Astrocyte (in vitro differentiated cells and primary cell): ENCODE data around the gene GNS. TPM values are rescaled to one million over a fixed set of nuclear protein-coding genes. Genes with fewer than 3 reads are reported as not detected.

Source experiments
- DNase-seq: peaks from one replicate; pipeline ENCODE4 v3.0.0-alpha.2; 2010; ENCODE audit warnings: low read depth
- FAIRE-seq: peaks from 2 replicates; lab custom pipeline; 2011; peaks lifted over from hg19 to GRCh38; lab: Jason Lieb, UNC
- H2AFZ ChIP-seq: 2 replicates; pipeline ENCODE4 v1.6.0; 2012; ENCODE audit warnings: low read depth, low read length, inconsistent platforms
- H3K27ac ChIP-seq: 2 replicates; pipeline ENCODE4 v1.5.1; 2011; ENCODE audit warnings: low read depth, low read length, inconsistent platforms
- H3K27me3 ChIP-seq: 2 replicates; pipeline ENCODE4 v1.6.0; 2011; ENCODE audit warnings: low read length, inconsistent platforms; ENCODE audit not compliant: insufficient read depth
- H3K36me3 ChIP-seq: 2 replicates; pipeline ENCODE4 v1.5.1; 2011; ENCODE audit warnings: low read length, inconsistent platforms; ENCODE audit not compliant: insufficient read depth
- H3K4me1 ChIP-seq: 2 replicates; pipeline ENCODE4 v1.5.1; 2011; ENCODE audit warnings: low read length, inconsistent platforms; ENCODE audit not compliant: insufficient read depth
- H3K4me2 ChIP-seq: 2 replicates; pipeline ENCODE4 v1.6.0; 2012; ENCODE audit warnings: low read length, inconsistent platforms
- H3K4me3 ChIP-seq: 2 replicates; pipeline ENCODE4 v1.5.1; 2011; ENCODE audit warnings: low read depth, mild to moderate bottlenecking, low read length, inconsistent platforms; ENCODE audit not compliant: insufficient read depth
- H3K79me2 ChIP-seq: 2 replicates; pipeline ENCODE4 v1.6.0; 2012; ENCODE audit warnings: mild to moderate bottlenecking, low read length, inconsistent platforms; ENCODE audit not compliant: insufficient read depth
- H3K9ac ChIP-seq: 2 replicates; pipeline ENCODE4 v1.6.0; 2012; ENCODE audit warnings: mild to moderate bottlenecking, low read length, inconsistent platforms
- H3K9me3 ChIP-seq: 2 replicates; pipeline ENCODE4 v1.5.1; 2012; ENCODE audit warnings: low read depth, mild to moderate bottlenecking, low read length, inconsistent platforms; ENCODE audit not compliant: insufficient read depth
- H4K20me1 ChIP-seq: 2 replicates; pipeline ENCODE4 v1.6.0; 2012; ENCODE audit warnings: low read length, inconsistent platforms; ENCODE audit not compliant: insufficient read depth
- H3K27ac Mint-ChIP-seq: one replicate; pipeline ENCODE4 v1.8.0; 2021; ENCODE audit warnings: mild to moderate bottlenecking, mixed read lengths; ENCODE audit not compliant: unreplicated experiment
- H3K27me3 Mint-ChIP-seq: one replicate; pipeline ENCODE4 v1.8.0; 2021; ENCODE audit warnings: low read depth, mixed read lengths; ENCODE audit not compliant: unreplicated experiment
- H3K36me3 Mint-ChIP-seq: one replicate; pipeline ENCODE4 v1.8.0; 2021; ENCODE audit warnings: low read depth, mixed read lengths; ENCODE audit not compliant: unreplicated experiment
- H3K4me1 Mint-ChIP-seq: one replicate; pipeline ENCODE4 v1.8.0; 2021; ENCODE audit warnings: low read depth, mixed read lengths; ENCODE audit not compliant: unreplicated experiment
- H3K4me3 Mint-ChIP-seq: one replicate; pipeline ENCODE4 v1.8.0; 2021; ENCODE audit warnings: mild to moderate bottlenecking, moderate library complexity, mixed read lengths; ENCODE audit not compliant: unreplicated experiment
- H3K9me3 Mint-ChIP-seq: one replicate; pipeline ENCODE4 v1.8.0; 2021; ENCODE audit warnings: mild to moderate bottlenecking, mixed read lengths; ENCODE audit not compliant: unreplicated experiment
- CTCF ChIP-seq: IDR thresholded peaks from 2 replicates; pipeline ENCODE4 v1.5.1; 2011; ENCODE audit warnings: low read depth, mild to moderate bottlenecking, inconsistent platforms, low read length, moderate library complexity; ENCODE audit not compliant: insufficient read depth
- EZH2 ChIP-seq: IDR thresholded peaks from 2 replicates; pipeline ENCODE4 v1.6.1; 2012; ENCODE audit warnings: mild to moderate bottlenecking, low read length, inconsistent platforms; ENCODE audit not compliant: insufficient read depth
- total RNA-seq: library from RNA; stranded (reverse); gene quantifications from 2 replicates; pipeline ENCODE4 v1.2.1, GENCODE V29; 2021

The GNS gene
- total RNA-seq, 1 donor from 2014 or later, result 109 TPM

- peaks cover 6% of the 10 kb centered on the region for H3K36me3 Mint-ChIP-seq
- DNase-seq (no peak), FAIRE-seq (no peak)
- no peak overlapping the region for H2AFZ ChIP-seq
- TF ChIP-seq EZH2 (no peak), CTCF (no peak)
- H3K9ac ChIP-seq, result no peak overlapping the region
- H4K20me1 ChIP-seq, result peaks cover 6% of the 10 kb centered on the region
- peak overlapping the region; percentile 31 for H3K4me3 Mint-ChIP-seq
- no peaks in the 10 kb centered on the region for H3K9me3 Mint-ChIP-seq
- H3K27ac Mint-ChIP-seq, result no peak overlapping the region
- no peaks in the 10 kb centered on the region for H3K27me3 ChIP-seq
- H3K9me3 ChIP-seq, result no peaks in the 10 kb centered on the region
- peaks cover 15% of the 10 kb centered on the region for H3K79me2 ChIP-seq
- H3K4me2 ChIP-seq, result peak overlapping the region; percentile 93
- H3K4me1 Mint-ChIP-seq, result peaks cover 9% of the 10 kb centered on the region
- H3K36me3 ChIP-seq, result peaks cover 4% of the 10 kb centered on the region
- peaks cover 4% of the 10 kb centered on the region for H3K4me1 ChIP-seq
- H3K27me3 Mint-ChIP-seq, result no peaks in the 10 kb centered on the region
- H3K27ac ChIP-seq, result no peak overlapping the region
- no peak overlapping the region for H3K4me3 ChIP-seq
These were observed 1.4 kb downstream of the GNS start for GRCh38 chr12:64757771-64758170.

- Histone ChIP-seq H3K27me3 (no peaks in the 10 kb centered on the region), H3K27ac (no peak overlapping the region), H3K79me2 (peaks cover 15% of the 10 kb centered on the region), H3K9me3 (no peaks in the 10 kb centered on the region), H2AFZ (no peak overlapping the region), H3K9ac (no peak overlapping the region), H3K4me1 (peaks cover 4% of the 10 kb centered on the region), H3K4me3 (no peak overlapping the region), H4K20me1 (peaks cover 6% of the 10 kb centered on the region), H3K36me3 (peaks cover 5% of the 10 kb centered on the region), H3K4me2 (no peak overlapping the region)
- H3K4me3 Mint-ChIP-seq, result no peak overlapping the region
- H3K27me3 Mint-ChIP-seq, result no peaks in the 10 kb centered on the region
- no peaks in the 10 kb centered on the region for H3K9me3 Mint-ChIP-seq
- H3K27ac Mint-ChIP-seq, result no peak overlapping the region
- H3K36me3 Mint-ChIP-seq, result peaks cover 6% of the 10 kb centered on the region
- peaks cover 11% of the 10 kb centered on the region for H3K4me1 Mint-ChIP-seq
- FAIRE-seq (no peak), DNase-seq (no peak)
- TF ChIP-seq EZH2 (no peak), CTCF (no peak)
These were observed 2.8 kb downstream of the GNS start for GRCh38 chr12:64756376-64756775.

- Histone ChIP-seq H2AFZ (no peak overlapping the region), H3K9ac (no peak overlapping the region), H3K79me2 (peaks cover 13% of the 10 kb centered on the region), H3K4me2 (no peak overlapping the region), H3K27me3 (no peaks in the 10 kb centered on the region), H3K4me3 (no peak overlapping the region), H4K20me1 (peaks cover 6% of the 10 kb centered on the region), H3K9me3 (no peaks in the 10 kb centered on the region), H3K27ac (no peak overlapping the region), H3K36me3 (peaks cover 12% of the 10 kb centered on the region), H3K4me1 (peaks cover under 1% of the 10 kb centered on the region)
- DNase-seq, result no peak
- Mint-ChIP-seq H3K9me3 (no peaks in the 10 kb centered on the region), H3K4me1 (peaks cover 11% of the 10 kb centered on the region), H3K36me3 (peaks cover 12% of the 10 kb centered on the region), H3K27me3 (no peaks in the 10 kb centered on the region), H3K27ac (no peak overlapping the region), H3K4me3 (no peak overlapping the region)
- no peak for FAIRE-seq
- TF ChIP-seq CTCF, result no peak
- no peak for TF ChIP-seq EZH2
These were observed 5.8 kb downstream of the GNS start for GRCh38 chr12:64753427-64753826.
